Neural cell (in vitro differentiated cells): ENCODE results near the gene ZNF783.

Experiments
- CTCF ChIP-seq: fragments of 450-650 bp; IDR thresholded peaks from 2 replicates; pipeline ENCODE4 v1.5.1; 2014; ENCODE audit warnings: antibody characterized with exemption, mild to moderate bottlenecking, moderate library complexity; ENCODE audit not compliant: poor library complexity, severe bottlenecking
- EP300 ChIP-seq: fragments of 450-650 bp; conservative IDR thresholded peaks from 2 replicates; pipeline ENCODE4 v1.6.1; 2014; ENCODE audit warnings: antibody characterized with exemption, mild to moderate bottlenecking, moderate library complexity; ENCODE audit not compliant: poor library complexity, severe bottlenecking
- EZH2 ChIP-seq: fragments of 200-600, 300-800 bp; shearing (Covaris generic), sonication (generic); IDR thresholded peaks from 2 replicates; pipeline ENCODE4 v1.6.1; 2014; ENCODE audit warnings: antibody characterized with exemption, low read length, borderline replicate concordance, mild to moderate bottlenecking; ENCODE audit not compliant: insufficient read depth, poor library complexity, severe bottlenecking
- MXI1 ChIP-seq: fragments of 450-650 bp; conservative IDR thresholded peaks from 2 replicates; pipeline ENCODE4 v1.6.1; 2014; ENCODE audit warnings: antibody characterized with exemption, mild to moderate bottlenecking; ENCODE audit not compliant: poor library complexity, severe bottlenecking
- POLR2AphosphoS5 ChIP-seq: IDR thresholded peaks from 2 replicates; pipeline ENCODE4 v1.6.1; 2012
- RAD21 ChIP-seq: fragments of 450-650 bp; conservative IDR thresholded peaks from 2 replicates; pipeline ENCODE4 v1.6.1; 2014; ENCODE audit warnings: antibody characterized with exemption, mild to moderate bottlenecking, moderate library complexity
- SMC3 ChIP-seq: fragments of 450-650 bp; conservative IDR thresholded peaks from 2 replicates; pipeline ENCODE4 v1.6.1; 2014; ENCODE audit warnings: antibody characterized with exemption, mild to moderate bottlenecking, moderate library complexity; ENCODE audit not compliant: poor library complexity
- TAF1 ChIP-seq: IDR thresholded peaks from 2 replicates; pipeline ENCODE4 v1.6.1; 2012; ENCODE audit warnings: low read depth
- TF ChIP-seq, protein P1 (sequence below): IDR thresholded peaks from 2 replicates; pipeline ENCODE4 v1.6.1; 2012; ENCODE audit warnings: borderline replicate concordance

DNA sequence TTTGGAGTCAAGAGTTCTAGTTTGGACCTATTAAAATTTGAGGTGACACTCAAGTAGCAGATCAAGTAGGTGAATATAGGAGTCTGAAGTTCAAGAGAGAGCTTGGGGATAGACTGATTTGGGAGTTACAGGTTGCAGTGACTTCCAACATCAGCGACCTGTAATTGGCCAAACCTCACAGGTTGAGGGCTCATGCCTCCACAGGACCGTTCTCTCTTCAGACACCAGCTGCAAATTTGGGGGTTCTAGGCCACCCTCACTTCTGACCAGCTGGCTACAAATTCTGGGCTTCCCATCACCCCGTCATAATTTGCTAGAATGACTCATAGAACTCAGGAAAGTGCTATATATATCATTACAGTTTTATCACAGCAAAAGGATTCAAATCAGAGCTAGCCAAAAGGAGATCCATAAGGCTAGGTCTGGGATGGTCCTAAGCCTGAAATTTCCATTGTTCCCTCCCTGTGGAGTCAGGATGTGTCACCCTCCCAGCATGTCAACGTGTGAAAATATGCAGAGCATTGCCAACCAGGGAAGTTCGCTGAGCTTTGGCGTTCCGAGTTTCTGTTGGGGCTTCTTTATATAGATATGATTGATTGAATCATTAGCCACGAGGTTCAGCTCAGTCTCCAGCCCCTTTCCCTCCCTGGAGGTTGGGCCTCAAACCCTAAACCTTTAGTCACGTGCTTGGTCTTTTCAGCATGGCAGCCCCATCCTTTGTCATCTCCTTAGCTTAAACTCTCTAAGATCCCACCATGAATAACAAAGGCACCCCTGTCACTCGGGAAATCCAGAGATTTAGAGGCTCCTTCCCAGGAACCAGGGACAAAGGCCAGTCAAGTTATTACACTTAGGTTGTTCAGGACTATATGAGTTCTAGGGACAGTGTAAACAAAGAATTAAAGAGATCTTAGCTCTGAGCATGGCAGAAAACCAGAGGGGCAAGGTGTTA lies 43.3 kb upstream of the ZNF783 start:
- TF ChIP-seq POLR2AphosphoS5 (no peak), EZH2 (no peak), CTCF (no peak), SMC3 (no peak), MXI1 (no peak), EP300 (no peak), RAD21 (no peak), TAF1 (no peak)
- TF ChIP-seq, protein P1, sequence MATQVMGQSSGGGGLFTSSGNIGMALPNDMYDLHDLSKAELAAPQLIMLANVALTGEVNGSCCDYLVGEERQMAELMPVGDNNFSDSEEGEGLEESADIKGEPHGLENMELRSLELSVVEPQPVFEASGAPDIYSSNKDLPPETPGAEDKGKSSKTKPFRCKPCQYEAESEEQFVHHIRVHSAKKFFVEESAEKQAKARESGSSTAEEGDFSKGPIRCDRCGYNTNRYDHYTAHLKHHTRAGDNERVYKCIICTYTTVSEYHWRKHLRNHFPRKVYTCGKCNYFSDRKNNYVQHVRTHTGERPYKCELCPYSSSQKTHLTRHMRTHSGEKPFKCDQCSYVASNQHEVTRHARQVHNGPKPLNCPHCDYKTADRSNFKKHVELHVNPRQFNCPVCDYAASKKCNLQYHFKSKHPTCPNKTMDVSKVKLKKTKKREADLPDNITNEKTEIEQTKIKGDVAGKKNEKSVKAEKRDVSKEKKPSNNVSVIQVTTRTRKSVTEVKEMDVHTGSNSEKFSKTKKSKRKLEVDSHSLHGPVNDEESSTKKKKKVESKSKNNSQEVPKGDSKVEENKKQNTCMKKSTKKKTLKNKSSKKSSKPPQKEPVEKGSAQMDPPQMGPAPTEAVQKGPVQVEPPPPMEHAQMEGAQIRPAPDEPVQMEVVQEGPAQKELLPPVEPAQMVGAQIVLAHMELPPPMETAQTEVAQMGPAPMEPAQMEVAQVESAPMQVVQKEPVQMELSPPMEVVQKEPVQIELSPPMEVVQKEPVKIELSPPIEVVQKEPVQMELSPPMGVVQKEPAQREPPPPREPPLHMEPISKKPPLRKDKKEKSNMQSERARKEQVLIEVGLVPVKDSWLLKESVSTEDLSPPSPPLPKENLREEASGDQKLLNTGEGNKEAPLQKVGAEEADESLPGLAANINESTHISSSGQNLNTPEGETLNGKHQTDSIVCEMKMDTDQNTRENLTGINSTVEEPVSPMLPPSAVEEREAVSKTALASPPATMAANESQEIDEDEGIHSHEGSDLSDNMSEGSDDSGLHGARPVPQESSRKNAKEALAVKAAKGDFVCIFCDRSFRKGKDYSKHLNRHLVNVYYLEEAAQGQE: no peak
